ENCODE results near the gene TMEM52B.

- TF ChIP-seq EZH2 (IDR thresholded peaks at IDR 0.05; ENCODE audit: borderline replicate concordance, low read depth, low read length, severe bottlenecking) (no peak), CTCF (IDR thresholded peaks at IDR 0.05; ENCODE audit: borderline replicate concordance, extremely low read depth, low read length, poor library complexity, severe bottlenecking) (no peak)
These were observed 9.7 kb upstream of the TMEM52B start for GRCh38 chr12:10169104-10169503.

All from DND-41 (cell line).